Pulmonary artery endothelial cell (primary cell): ENCODE results near the gene GRHPR. TPM values are rescaled to one million over a fixed set of nuclear protein-coding genes. Genes with fewer than 3 reads are reported as not detected.
"Not testable (repeated sequence)": the region's sequence is repeated elsewhere in the genome, so short reads cannot be mapped to it uniquely, and the experiment has no call there.

Experiments
- DNase-seq: peaks from one replicate; pipeline ENCODE4 v3.0.0-alpha.2; 2011; ENCODE audit warnings: low read depth, low spot score
- total RNA-seq: library from RNA; depleted of rRNA; stranded (reverse); fragments of >200 nt; gene quantifications from 2 replicates; pipeline ENCODE4 v1.2.3, GENCODE V29; 2014

The GRHPR gene
- total RNA-seq, 1 donor from 2014 or later, result 135 TPM

DNA sequence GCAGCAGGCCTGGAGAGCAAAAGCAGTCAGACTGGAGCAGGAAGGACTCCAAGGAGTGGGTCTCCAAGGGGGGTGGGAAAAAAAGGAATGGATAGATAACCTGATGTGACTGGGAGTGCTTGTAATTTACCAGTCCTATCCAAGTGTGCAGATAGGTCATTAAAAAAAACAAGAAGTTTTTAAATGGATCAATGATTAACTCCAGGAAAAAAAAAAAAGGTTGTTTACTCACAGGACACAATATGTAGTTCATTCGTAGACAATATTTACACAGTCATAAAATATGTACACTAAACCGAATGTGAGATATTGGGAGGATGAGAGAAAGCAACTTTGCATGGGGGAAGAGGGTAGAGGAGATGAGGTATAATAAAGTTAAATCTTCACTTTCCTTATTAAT lies 22.4 kb downstream of the GRHPR start:
- DNase-seq, result no peak

DNA sequence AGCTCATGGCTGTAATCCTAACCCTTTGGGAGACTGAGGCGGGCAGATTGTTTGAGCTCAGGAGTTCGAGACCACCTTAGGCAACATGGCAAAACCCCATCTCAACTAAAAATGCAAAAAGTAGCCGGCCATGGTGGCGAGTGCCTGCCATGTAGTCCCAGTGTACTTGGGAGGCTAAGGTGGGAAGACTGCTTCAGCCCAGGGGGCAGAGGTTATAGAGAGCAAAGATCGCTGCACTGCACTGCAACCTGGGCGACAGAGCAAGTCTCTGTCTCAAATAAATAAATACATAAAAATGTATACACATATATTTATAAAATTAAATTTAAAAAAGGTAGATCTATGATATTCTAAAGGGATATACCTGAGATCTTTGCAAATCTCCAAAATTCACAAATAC lies 23.3 kb downstream of the GRHPR start:
- DNase-seq, result no peak

DNA sequence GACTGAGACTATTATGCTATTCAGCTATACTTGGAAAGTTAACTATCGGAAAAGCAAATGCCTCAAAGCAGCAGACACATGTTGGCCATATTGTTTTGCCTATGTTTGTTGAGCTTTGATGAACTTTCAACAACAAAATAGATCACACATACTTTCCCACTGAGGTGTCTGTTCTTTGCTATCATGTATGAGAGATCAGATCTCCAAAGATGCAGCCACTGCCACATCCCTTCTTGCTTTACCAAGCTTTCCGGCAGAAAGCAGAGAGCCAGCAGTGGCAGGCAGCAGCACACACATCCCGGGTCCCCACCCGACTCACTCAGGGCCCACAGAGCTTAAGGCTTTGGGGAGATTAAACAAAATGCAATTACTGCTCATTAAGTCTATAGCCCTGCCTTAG lies 23.9 kb downstream of the GRHPR start:
- no peak for DNase-seq

DNA sequence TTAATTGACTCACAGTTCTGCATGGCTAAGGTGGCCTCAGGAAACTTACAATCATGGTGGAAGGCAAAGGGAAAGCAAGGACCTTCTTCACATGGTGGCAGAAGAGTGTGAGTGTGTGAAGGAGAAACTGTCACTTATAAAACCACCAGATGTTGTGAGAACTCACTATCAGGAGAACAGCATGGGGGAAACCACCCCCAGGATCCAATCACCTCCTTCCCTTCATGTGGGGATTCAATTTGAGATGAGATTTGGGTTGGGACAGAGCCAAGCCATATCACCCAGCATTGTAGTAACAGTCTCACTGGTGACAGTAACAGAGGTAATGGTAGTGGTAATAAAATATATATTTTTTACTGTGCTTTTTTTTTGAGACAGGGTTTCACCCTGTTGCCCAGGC lies 24.6 kb downstream of the GRHPR start:
- DNase-seq, result no peak

DNA sequence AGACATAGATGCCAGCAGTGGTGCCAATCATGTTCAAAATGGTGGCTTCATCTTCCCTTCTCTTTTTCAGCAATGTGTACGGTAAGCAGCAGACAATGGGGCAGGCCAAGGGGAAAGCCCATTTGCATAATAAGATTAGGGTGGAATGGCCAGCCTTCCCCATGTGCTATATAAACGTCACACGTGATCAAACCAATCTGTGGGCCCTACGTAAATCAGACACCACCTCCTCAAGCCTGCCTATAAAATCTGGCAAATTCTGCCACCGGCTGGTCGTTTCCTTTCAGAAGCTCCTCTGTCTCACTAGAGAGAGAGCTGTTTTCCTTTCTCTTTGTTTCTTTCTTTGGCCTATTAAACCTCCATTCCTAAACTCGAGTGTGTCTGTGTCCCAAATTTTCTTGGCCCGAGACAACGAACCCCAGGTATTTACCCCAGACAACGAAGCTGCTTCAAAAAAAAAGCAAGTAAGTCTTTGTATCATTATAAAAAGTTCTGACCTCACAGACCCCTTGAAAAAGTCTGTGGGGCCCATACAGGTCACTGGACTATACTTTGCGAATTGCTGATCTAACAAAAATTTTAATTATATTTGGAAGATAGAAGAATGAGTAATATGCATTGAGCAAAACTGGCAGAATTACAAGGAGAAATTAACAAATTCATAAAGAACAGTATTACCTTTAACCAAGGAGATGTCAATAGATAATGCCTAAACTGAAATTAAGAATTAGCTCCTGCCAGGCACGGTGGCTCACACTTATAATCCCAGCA lies 27.6 kb downstream of the GRHPR start:
- DNase-seq, result no peak

DNA sequence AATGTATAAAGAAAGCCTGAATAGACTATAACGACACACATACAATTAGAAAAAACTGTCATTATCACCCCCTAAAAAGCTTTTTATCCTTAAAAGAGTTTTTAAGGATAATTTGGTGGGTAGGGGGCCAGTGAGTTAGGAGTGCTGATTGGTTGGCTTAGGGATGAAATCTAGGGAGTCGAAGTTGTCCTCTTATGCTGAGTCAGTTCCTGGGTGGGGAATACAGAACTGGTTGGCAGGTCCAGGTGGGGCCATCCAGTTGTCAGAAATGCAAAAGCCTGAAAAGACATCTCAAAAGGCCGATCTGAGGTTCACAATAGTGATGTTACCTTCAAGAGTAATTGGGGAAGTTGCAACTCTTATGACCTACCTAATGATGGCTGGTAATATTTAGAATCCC lies 29.1 kb downstream of the GRHPR start:
- no peak for DNase-seq

DNA sequence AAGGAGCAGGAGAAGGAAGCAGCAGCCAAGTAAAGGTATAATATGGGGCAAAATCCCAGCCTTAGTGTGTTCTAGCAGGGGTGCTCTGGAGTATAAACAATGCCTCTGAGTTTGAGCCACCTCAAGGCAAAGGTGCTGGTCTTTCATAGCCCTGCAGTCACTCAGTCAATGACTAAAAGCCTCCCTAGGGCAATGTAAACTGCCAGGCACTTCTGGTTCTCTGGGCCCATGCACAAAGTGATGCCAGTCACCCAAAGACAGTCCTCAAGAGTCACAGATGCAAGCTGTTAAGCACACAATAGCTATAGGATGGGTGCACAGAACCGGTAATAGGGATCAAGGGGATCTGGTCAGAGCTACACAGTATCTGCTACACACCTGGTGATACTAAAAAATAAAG lies 30.1 kb downstream of the GRHPR start:
- DNase-seq, result no peak

DNA sequence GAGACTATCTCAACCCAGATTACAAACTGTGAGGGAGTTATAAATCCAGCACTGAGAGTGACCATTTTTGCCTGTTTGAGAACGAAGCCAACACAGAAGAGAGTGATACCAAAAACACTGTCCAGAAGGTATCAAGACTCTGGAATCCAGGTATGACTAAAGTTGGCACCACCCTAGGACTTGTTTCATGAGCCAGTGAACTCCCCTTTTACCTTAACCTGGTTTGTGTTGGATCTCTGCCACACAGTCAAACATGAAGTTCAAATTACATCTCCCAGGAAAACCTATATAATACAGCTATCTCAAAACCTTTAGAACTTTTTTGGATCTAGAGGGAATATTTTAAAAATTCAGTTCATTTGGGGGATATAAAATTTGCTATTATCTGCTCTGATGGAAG lies 31.3 kb downstream of the GRHPR start:
- no peak for DNase-seq

DNA sequence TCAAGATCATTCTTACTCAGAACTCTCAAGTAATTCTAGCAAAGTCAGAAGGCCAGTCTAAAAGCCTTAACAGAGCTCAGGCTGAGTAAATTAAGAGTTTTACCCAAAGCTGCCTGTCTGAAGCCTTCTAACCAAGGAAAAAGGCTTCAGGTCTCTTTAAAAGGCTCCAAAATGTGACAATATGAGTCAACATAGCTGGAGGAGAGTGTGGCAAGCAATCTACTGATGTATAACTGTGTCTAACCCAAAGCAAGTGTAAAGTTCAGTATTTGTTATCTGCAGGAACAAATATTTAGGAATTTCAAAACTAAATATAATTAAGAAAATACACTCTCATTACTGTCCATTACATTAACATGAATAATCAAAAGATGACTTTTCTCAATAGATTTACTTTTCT lies 31.7 kb downstream of the GRHPR start:
- DNase-seq, result no peak

DNA sequence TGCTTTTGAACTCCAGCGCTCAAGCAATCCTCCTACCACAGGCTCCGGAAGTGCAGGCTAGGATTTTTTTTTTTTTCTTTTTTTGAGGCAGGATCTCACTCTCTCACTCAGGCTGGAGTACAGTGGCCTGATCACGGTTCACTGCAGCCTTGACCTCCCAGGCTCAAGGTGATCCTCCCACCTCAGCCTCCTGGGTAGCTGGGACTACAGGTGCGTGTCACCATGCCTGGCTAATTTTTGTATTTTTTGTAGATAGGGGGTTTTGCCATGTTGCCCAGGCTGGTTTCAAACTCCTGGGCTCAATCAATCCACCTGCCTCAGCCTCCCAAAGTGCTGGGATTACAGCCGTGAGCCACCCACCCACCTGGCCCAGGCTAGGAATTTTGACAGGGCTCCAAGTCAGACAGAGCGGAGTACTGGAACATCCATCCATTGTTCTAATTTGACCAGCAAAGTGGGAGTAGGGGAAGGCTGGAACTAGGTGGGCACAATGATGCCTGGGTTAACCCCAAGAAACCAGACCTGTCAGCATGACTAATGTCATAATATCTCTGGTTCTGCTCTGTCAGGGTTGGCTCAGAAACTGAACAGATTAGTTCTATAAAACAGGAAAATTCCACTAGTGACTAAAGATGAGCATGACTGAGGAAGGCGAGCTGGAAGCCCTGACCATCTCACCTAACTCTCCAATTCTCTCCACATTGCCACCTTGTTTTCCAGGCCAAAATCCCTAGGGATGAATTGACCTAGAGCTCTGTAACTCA lies 33.6 kb downstream of the GRHPR start:
- no peak for DNase-seq

DNA sequence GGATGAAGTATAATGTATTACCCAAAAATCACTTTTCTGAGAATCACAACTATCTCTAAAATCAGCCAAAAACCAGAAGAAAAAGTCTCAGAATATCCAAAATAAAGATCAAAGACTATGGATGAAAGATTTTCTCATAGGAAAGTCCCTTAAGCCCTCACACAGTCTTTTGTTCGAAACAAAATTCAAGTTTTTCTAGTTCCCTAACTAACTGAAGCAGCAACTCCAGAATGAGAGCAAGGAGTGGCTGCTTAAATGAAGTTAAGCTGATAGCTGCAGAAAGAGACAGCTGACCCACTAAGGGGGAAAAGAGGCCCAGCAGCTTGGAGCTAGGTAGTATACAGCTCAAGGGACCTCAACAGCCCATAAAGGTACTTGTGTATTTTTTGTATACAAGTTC lies 34.3 kb downstream of the GRHPR start:
- no peak for DNase-seq

DNA sequence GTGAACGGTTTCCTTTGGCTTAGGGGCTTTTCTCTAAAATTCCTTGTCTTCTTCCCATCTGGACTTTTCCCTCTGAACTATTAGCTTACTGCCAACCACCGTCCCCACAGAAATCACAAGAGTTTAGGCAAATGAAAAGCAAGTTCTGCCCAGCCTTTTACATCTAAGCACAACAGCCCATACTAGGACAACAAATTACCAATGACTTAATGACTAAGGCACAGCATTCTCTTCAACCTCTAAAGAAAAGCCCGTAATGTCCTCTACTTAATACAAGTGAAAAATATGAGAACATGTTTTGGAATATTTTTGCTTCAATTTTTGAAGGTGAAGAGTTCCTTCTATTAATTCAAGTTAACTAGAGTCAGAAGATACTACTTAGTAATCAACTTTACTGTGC lies 41.5 kb downstream of the GRHPR start:
- no peak for DNase-seq

DNA sequence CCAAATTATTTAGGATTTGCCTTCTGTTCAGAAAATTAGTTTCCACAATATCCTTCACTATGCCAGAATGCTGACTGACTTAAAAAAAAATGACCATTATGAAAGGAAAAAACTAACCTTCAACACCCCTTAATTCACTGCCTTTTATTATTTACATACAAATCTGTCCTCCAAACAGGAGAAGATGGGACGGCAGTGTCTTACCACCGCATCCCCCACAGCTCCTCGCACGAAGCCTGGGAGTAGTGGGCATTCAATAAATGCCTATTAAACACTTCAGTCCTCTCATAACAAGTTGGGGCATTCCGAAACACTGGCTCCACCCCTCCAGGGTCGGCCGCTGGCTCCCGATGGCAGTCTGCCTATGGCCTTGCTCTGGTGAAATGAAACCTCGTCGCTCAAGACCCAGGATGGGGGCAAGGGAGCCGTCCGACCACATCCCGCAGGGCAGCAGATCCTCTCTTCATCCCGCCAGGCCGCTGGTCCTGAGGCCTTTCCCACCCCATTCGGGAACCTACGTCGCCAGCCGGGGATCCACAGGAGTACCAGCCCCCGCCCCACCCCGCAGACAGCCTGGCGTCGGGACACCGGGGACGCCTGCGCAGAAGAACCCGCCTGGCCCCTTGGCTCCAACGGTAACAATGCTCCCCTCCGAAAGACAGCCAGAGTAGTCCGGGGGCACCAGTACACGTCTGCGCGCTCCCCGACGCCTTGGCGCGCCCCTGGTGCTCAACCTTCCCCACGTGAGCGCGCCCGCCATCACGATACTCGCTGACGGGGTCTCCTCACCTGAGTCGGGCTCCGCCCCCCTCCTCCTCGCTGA lies 42.1 kb downstream of the GRHPR start:
- peak; percentile 24 for DNase-seq

DNA sequence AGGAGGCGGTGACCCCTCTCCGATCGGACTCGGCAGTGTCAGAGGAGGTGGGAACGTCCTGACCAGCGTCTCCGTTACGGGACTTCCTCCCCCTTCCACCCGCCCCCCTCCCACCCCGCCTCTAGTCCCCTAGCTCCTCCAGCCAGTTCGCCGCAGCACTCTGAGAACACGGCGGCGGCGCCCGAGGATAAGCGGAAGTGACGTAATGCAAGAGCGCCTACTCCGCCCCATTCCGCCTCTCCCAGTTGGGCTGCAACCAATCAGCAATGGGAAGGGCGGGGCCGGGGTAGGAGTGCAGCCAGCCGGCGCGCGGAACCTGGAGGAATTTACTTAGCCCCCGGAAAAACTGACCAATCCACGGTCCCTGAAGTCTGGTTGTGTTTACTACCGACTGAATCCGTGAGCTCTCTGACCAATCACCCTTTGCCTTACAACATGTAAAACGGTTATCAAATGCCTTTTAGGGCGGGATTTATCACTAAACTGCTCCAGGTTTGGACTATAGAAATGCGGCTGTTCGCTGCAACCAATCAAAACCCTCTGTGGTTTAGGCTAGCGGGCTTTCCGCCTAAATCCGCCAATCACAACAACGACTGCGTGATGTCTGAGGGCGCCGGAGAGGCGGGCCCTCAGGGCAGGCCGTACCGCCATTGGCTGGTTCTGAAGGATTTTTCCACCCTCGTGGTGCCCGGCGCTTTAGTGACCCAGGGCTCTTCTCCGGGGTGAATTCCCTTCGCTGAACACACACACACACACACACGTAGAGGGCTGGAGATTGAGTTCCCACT lies 42.9 kb downstream of the GRHPR start, which contains the start of gene ZBTB5:
Gene ZBTB5, minus strand, starts transcription at position 202 of the 788 bp plus-strand sequence. CDS start 22,899 bp downstream, outside the sequence.
- peak; percentile 99 for DNase-seq

DNA sequence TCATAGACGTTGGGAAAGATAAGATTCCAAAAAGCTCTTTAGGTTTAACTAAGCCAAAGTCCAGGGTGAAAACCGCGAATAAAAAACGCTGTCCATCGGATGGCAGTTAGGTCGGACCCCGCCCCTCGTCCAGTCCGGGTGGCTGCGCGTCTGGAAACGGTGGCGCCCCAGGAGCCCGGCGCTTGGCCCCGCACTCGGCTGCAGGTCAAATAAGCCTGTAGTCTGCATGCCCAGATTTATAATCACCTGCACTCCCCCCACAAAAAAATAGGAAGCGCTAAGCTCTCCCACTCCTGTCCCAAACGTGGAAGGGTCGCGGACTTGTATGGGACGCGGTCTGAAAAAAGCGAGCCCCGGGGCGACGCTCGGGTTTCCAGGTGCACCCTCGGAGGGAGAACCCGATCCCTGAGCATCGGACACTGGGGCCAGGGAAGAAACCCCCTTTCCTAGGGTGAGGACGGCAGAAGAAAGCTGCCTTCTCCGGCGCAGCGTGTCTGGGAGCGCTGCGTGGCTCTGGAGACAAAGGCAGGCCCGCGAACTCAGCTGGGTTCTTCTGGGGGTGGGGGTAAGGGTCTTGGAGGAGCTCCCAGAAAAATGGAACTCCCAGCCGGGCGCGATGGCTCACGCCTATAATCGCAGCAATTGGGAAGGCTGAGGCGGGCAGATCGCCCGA lies 43.7 kb downstream of the GRHPR start:
- peak; percentile 44 for DNase-seq

DNA sequence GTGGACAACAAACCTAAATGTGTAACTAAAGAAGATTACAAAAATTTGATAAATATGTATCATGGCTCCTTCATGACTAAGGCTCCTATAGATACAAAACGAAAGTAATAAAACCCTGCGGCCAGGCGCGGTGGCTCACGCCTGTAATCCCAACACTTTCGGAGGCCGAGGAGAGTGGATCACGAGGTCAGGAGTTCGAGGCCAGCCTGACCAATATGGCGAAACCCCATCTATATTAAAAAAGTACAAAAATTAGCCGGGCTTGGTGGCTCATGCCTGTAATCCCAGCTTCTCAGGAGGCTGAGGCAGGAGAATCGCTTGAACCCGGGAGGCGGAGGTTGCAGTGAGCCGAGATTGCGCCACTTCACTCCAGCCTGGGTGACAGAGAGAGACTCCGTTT lies 45.0 kb downstream of the GRHPR start:
- DNase-seq, result not testable (repeated sequence)

DNA sequence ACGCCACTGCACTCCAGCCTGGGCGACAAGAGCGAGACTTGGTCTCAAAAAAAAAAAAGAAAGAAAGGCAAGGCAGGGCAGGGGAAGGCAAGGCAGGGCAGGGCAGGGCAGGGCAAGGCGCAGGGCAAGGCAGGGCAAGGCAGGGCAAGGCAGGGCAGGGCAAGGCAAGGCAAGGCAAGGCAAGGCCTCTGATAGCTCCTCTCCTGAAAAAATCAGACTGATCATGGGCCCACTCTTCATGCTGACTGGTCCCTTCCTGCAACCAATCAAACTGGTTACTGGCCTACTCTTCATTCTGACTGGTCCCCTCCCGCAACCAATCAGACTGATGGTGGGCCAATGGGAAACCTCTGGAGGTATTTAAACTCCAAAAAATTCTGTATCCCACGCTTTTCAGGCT lies 46.1 kb downstream of the GRHPR start:
- DNase-seq, result no peak

DNA sequence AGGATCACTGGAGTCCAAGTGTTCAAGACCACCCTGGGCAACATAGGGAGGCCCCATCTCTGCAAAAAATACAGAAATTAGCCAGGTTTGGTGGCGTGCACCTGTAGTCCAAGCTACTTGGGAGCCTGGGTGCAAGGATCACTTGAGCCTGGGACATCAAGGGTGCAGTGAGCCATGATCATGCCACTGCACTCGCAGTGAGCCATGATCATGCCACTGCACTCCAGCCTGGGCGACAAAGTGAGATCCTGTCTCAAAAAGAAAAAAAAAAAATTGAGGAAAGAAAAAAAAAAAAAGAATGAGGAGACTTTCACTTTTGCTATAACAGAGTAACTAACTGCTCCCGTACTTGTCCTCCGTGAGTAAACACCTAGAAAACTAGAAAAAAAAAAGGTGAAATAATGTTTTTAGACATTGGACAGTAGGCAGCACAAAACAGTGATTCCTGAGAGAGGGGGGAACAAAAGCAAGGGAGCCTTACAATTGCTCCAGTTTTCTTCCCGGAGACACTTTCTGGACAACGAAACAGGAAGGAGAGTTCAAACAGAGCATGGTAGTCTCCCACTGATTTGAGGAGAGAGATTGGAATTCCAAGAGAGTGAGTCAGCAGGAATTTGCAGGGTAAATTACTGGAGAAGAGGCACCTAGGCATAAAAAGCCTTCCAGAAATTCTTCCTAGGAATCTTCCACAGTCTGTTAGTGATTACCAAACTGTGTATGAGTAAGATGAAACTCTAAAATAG lies 49.6 kb downstream of the GRHPR start:
- peak; percentile 91 for DNase-seq

DNA sequence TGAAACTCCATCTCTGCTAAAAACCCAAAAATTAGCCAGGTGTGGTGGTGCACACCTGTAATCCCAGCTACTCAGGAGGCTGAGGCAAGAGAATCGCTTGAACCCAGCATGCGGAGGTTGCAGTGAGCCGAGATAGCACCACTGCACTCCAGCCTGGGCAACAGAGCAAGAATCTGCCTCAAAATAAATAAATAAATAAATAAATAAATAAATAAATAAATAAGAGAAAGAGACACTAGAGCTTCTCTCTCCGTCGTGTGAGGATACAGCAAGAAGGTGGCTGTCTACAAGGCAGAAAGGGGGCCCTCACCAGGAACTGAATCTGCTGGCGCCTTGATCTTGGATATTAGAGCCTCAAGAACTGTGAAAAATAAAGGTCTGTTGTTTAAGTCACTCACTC lies 51.5 kb downstream of the GRHPR start:
- DNase-seq, result not testable (repeated sequence)

DNA sequence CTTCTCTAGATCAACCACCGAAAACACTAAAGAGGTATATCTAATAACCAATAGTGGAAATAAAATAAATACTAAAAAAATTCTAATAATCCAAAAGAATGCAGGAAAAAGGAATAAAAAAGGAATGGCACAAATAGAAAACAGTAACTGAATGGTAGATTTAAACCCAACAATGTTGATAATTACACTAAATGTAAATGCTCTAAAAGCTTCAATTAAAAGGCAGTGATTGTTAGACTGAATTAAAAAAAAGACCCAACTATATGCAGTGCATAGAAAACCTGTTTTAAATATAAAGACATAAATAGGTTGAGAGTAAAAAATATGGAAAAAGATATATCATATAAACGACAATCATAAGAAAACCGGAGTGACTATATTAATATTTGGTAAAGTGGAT lies 51.9 kb downstream of the GRHPR start:
- no peak for DNase-seq
